K562 (cell line): ENCODE data around the gene HTR1D. TPM values are rescaled to one million over a fixed set of nuclear protein-coding genes. Genes with fewer than 3 reads are reported as not detected.

Experiments
- ATAC-seq: fragments of 200-7000 bp; cut with Tn5 transposase; 3 replicates; pipeline ENCODE4 v1.9.1; 2020; ENCODE audit warnings: moderate library complexity
- BruUV-seq: library from RNA; stranded (reverse); fragments of 400-500 nt; replicated peaks from 2 replicates; lab custom pipeline; 2021; lab: Mats Ljungman, UMichigan
- CTCF ChIA-PET: fragments of 300-600 bp; formaldehyde crosslinking; extraction: SDS; loops from one replicate; lab custom pipeline; 2021; ENCODE audit warnings: low intra/inter-chr PET ratio; lab: Yijun Ruan, JAX
- POLR2A ChIA-PET: fragments of 300-600, 350-650 bp; sonication (Branson Sonifier 250); formaldehyde crosslinking; extraction: SDS; loops from one replicate; lab custom pipeline; 2021; ENCODE audit warnings: antibody characterized with exemption, inconsistent platforms; lab: Yijun Ruan, JAX
- DNase-seq, 4 experiments: peaks; one replicate each; pipeline versions ENCODE4 v3.0.0 to v3.0.0-alpha.2; 2011 to 2018; ENCODE audit warnings: low spot score in 3 of 4, mixed read lengths in 3 of 4; ENCODE audit errors: extremely low read depth in 1 of 4
- FAIRE-seq: peaks from 2 replicates; lab custom pipeline; 2011; peaks lifted over from hg19 to GRCh38; lab: Jason Lieb, UNC
- H2AFZ ChIP-seq: 2 replicates; pipeline ENCODE4 v1.6.0; 2011; ENCODE audit warnings: low read depth, low read length, control low read depth, inconsistent platforms
- H3K27ac ChIP-seq: fragments of 200-600 bp; 3 replicates; pipeline ENCODE4 v1.8.0; 2011; ENCODE audit warnings: low read depth, mild to moderate bottlenecking, control low read depth, inconsistent platforms, low read length, moderate library complexity, mixed read lengths; ENCODE audit errors: extremely low read depth
- H3K27me3 ChIP-seq, 2 experiments: fragments of 300-600 bp in 1 of 2; 2 replicates in 1 of 2; 3 replicates in 1 of 2; pipeline versions ENCODE4 v1.6.0 to v1.8.0; 2011; ENCODE audit warnings: inconsistent platforms in 2 of 2, low read length in 2 of 2, mild to moderate bottlenecking in 1 of 2, mixed read lengths in 1 of 2, moderate library complexity in 1 of 2; ENCODE audit not compliant: control insufficient read depth in 2 of 2, insufficient read depth in 2 of 2
- H3K36me3 ChIP-seq: fragments of 300-600 bp; 3 replicates; pipeline ENCODE4 v1.8.0; 2011; ENCODE audit warnings: mild to moderate bottlenecking, low read length, inconsistent platforms; ENCODE audit not compliant: control insufficient read depth, insufficient read depth
- H3K4me1 ChIP-seq, 2 experiments: fragments of 200-600 bp in 1 of 2; replicated peaks in 1 of 2; 2 replicates in 1 of 2; 3 replicates in 1 of 2; pipeline versions ENCODE4 v1.5.1 to v1.8.0; 2011; ENCODE audit warnings: inconsistent platforms in 2 of 2, low read length in 2 of 2, mild to moderate bottlenecking in 1 of 2, mixed read lengths in 1 of 2, moderate library complexity in 1 of 2; ENCODE audit not compliant: control insufficient read depth in 2 of 2, insufficient read depth in 2 of 2
- H3K4me2 ChIP-seq: 2 replicates; pipeline ENCODE4 v1.6.1; 2011; ENCODE audit warnings: low read length, control low read depth, inconsistent platforms, mixed read lengths; ENCODE audit not compliant: insufficient read depth
- H3K4me3 ChIP-seq: fragments of 200-600 bp; sonication (generic), shearing (Covaris generic); 2 replicates; pipeline ENCODE4 v1.5.1; 2016; ENCODE audit warnings: control low read depth, inconsistent platforms
- H3K79me2 ChIP-seq: fragments of 200-600 bp; 3 replicates; pipeline ENCODE4 v1.8.0; 2011; ENCODE audit warnings: low read length, inconsistent platforms; ENCODE audit not compliant: control insufficient read depth, insufficient read depth
- H3K9ac ChIP-seq, 2 experiments: 2 replicates each; pipeline versions ENCODE4 v1.6.0 to v1.6.1; 2011; ENCODE audit warnings: low read depth in 2 of 2, low read length in 2 of 2, control low read depth in 1 of 2, inconsistent platforms in 1 of 2, mild to moderate bottlenecking in 1 of 2, mixed read lengths in 1 of 2; ENCODE audit not compliant: insufficient read depth in 1 of 2
- H3K9me1 ChIP-seq: one replicate; pipeline ENCODE4 v1.6.0; 2011; ENCODE audit warnings: inconsistent platforms, mild to moderate bottlenecking, low read length, moderate library complexity; ENCODE audit not compliant: control insufficient read depth, insufficient read depth
- H3K9me3 ChIP-seq: replicated peaks from 2 replicates; pipeline ENCODE4 v1.5.1; 2011; ENCODE audit warnings: low read depth, low read length, inconsistent platforms; ENCODE audit not compliant: control insufficient read depth, insufficient read depth
- H4K20me1 ChIP-seq: replicated peaks from 2 replicates; pipeline ENCODE4 v1.6.1; 2011; ENCODE audit warnings: low read length, inconsistent platforms, mixed read lengths; ENCODE audit not compliant: control insufficient read depth, insufficient read depth
- BHLHE40 ChIP-seq: IDR thresholded peaks from 2 replicates; pipeline ENCODE4 v1.6.1; 2011; ENCODE audit warnings: low read length, improper control_type of control experiment
- CREB1 ChIP-seq, 2 experiments: sonication (generic) in 1 of 2; formaldehyde crosslinking in 1 of 2; IDR thresholded peaks; 2 replicates each; pipeline versions ENCODE4 v1.6.1 to v1.8.0; 2012 to 2022; ENCODE audit warnings: inconsistent platforms in 1 of 2, mild to moderate bottlenecking in 1 of 2, missing genetic modification reagents in 1 of 2, moderate library complexity in 1 of 2
- HMGN3 ChIP-seq: IDR thresholded peaks from 2 replicates; pipeline ENCODE4 v1.6.1; 2011; ENCODE audit warnings: borderline replicate concordance, low read depth, mild to moderate bottlenecking, mixed read lengths, low read length; ENCODE audit not compliant: insufficient read length; ENCODE audit errors: extremely low read depth
- HOXB6 ChIP-seq: fragments of 250-450 bp; sonication (Bioruptor Pico); IDR thresholded peaks from 2 replicates; pipeline ENCODE4 v1.5.1; 2022; ENCODE audit warnings: mild to moderate bottlenecking, borderline replicate concordance
- MBD1 ChIP-seq: fragments of 250-450 bp; sonication (Bioruptor Pico); IDR thresholded peaks from 2 replicates; pipeline ENCODE4 v1.8.0; 2022; ENCODE audit warnings: inconsistent platforms
- MYNN ChIP-seq, 2 experiments: sonication (generic); formaldehyde crosslinking in 1 of 2; IDR thresholded peaks; 2 replicates each; pipeline versions ENCODE4 v1.5.0 to v1.6.1; 2016 to 2020; ENCODE audit warnings: antibody characterized with exemption in 1 of 2, missing genetic modification reagents in 1 of 2
- NR0B1 ChIP-seq: fragments of 450-650 bp; IDR thresholded peaks from one replicate; pipeline ENCODE4 v1.6.1; 2018; ENCODE audit warnings: mild to moderate bottlenecking, moderate library complexity; ENCODE audit not compliant: partially characterized antibody
- NR2C1 ChIP-seq, 2 experiments: fragments of 450-650 bp; IDR thresholded peaks; 2 replicates each; pipeline ENCODE4 v1.6.1; 2017; ENCODE audit warnings: mild to moderate bottlenecking in 2 of 2, antibody characterized with exemption in 1 of 2, inconsistent platforms in 1 of 2, missing compliant biosample characterization in 1 of 2, missing genetic modification characterization in 1 of 2
- PML ChIP-seq: IDR thresholded peaks from 2 replicates; pipeline ENCODE4 v1.6.1; 2012; ENCODE audit warnings: low read length, inconsistent platforms
- THAP12 ChIP-seq: fragments of 250-450 bp; sonication (Bioruptor Pico); IDR thresholded peaks from 2 replicates; pipeline ENCODE4 v1.9.0; 2021; ENCODE audit warnings: mild to moderate bottlenecking, inconsistent platforms
- ZBTB12 ChIP-seq: fragments of 250-450 bp; sonication (Bioruptor Pico); IDR thresholded peaks from 2 replicates; pipeline ENCODE4 v1.4.0; 2020
- WGBS: fragments of 100-300 bp; shearing (Covaris generic); methylation state at CpG from one replicate; pipeline ENCODE4 v1.1.6; 2016; ENCODE audit warnings: low coverage, mixed read lengths; ENCODE audit not compliant: insufficient coverage; ENCODE audit errors: missing lambda C conversion rate; 5-methylcytosine and 5-hydroxymethylcytosine counted together
- in situ Hi-C: fragments of 300-500 bp; cut with MboI; formaldehyde crosslinking; loops from 4 replicates; pipeline ENCODE4 v1.15.0; 2018; ENCODE audit warnings: inconsistent platforms, mixed read lengths
- intact Hi-C: fragments of 100-400 bp; cut with micrococcal nuclease; formaldehyde crosslinking; loops from 2 replicates; pipeline ENCODE4 v1.14.2; 2022
- polyA plus RNA-seq, 8 experiments: library from polyadenylated mRNA; depleted of rRNA in 4 of 8; stranded (reverse) in 5 of 8; unstranded in 3 of 8; fragments of >200 nt; fragmentation: Nextera tagmentation in 2 of 8; fragmentation: Illumina TruSeq in 1 of 8; extraction: Ambion mirVana in 2 of 8; extraction: Trizol in 1 of 8; gene quantifications; 2 replicates each; pipeline versions ENCODE4 v1.2.1 to v1.2.3, GENCODE V29; 2011 to 2014; ENCODE audit warnings: inconsistent platforms in 1 of 8, missing spikeins in 1 of 8
- total RNA-seq, 7 experiments: library from RNA; depleted of rRNA in 6 of 7; stranded (reverse); fragments of >200 nt in 6 of 7; fragmentation: Illumina TruSeq in 2 of 7; extraction: Trizol in 2 of 7; gene quantifications; 2 replicates each; pipeline versions ENCODE4 v1.2.1 to v1.2.3, GENCODE V29; 2011 to 2021; ENCODE audit warnings: low replicate concordance in 1 of 7

The HTR1D gene
- total and polyA plus RNA-seq, 9 of the 15 experiments (the other 6 are each of a cell fraction or from before 2014, with no cell fraction given) = 0.03 to 0.09 (median 0.04) TPM; not detected in 4

- CTCF ChIA-PET = interaction anchor here (0.8 kb wide), 1 partner anchor 71 kb away, joined by 3 read pairs; no protein-coding TSS in a partner anchor
- DNase-seq = peak; percentile 88 to 93 (median 93)
- Histone ChIP-seq H3K36me3 (no peaks in the 10 kb centered on the region), H3K4me2 (peak within 1 kb of the TSS; percentile 95), H3K9me1 (no peaks in the 10 kb centered on the region), H3K9me3 (no peaks in the 10 kb centered on the region), H2AFZ (peak within 1 kb of the TSS; percentile 97), H4K20me1 (peaks cover 8% of the 10 kb centered on the region; the same call in 1 of the 2 replicates), H3K79me2 (peaks cover 42% of the 10 kb centered on the region), H3K27me3 (no peaks in the 10 kb centered on the region), H3K9ac (peak within 1 kb of the TSS; percentile 72 to 93), H3K4me1 (peaks cover 22 to 28% of the 10 kb centered on the region in 2 experiments; a peak in 4 of 5 replicates), H3K27ac (peak within 1 kb of the TSS; percentile 84), H3K4me3 (peak within 1 kb of the TSS; percentile 83)
- intact Hi-C loops (no loop called here), in situ Hi-C loops (no loop called here)
- FAIRE-seq = peak; percentile 90
- no TSS peak for BruUV-seq
- ATAC-seq = peak; percentile 87
- POLR2A ChIA-PET = interaction anchor here (0.6 to 2.1 kb wide), 13 partner anchors 9 to 204 kb away, joined by 3 to 12 read pairs (median 4); partner anchors contain the start of gene ZNF436
- WGBS = 5% methylated on average over 52 of the region's 56 CpGs
- TF ChIP-seq THAP12 (CRISPR knock-in tag) = 0 out of 2 replicates have a peak, but pooled peaks have one; percentile 53
- TF ChIP-seq CREB1 (IDR thresholded peaks at IDR 0.05) = peak; percentile 87
- TF ChIP-seq CREB1 (CRISPR knock-in tag; IDR thresholded peaks at IDR 0.05) = peak; percentile 90
- TF ChIP-seq HMGN3 = peak; percentile 79
- TF ChIP-seq HOXB6 (CRISPR knock-in tag) = no peak
- no peak for TF ChIP-seq MYNN (IDR thresholded peaks at IDR 0.05)
- no peak for TF ChIP-seq MYNN (CRISPR knock-in tag; IDR thresholded peaks at IDR 0.05)
- peak; percentile 60; the same call in 1 of the 2 replicates for TF ChIP-seq PML
- TF ChIP-seq NR2C1 (IDR thresholded peaks at IDR 0.05) = no peak
- TF ChIP-seq NR2C1 (tag; IDR thresholded peaks at IDR 0.05) = no peak
- no peak for TF ChIP-seq BHLHE40
- TF ChIP-seq NR0B1 = no peak
- peak; percentile 93 for TF ChIP-seq MBD1 (CRISPR knock-in tag)
- peak; percentile 78 for TF ChIP-seq ZBTB12
Observed at GRCh38 chr1:23168445-23169194, 48.7 kb downstream of the HTR1D start, which contains the start of gene LUZP1. Gene LUZP1, minus strand, starts transcription at chr1:23168856.
